HepG2 (cell line): ENCODE measurements around the gene MTMR6. TPM values are rescaled to one million over a fixed set of nuclear protein-coding genes. Genes with fewer than 3 reads are reported as not detected.

Experiments
- AKNA ChIP-seq: sonication (generic); formaldehyde crosslinking; IDR thresholded peaks from 2 replicates; pipeline ENCODE4 v1.4.0; 2020; ENCODE audit warnings: missing genetic modification reagents, borderline replicate concordance
- BCLAF1 ChIP-seq: fragments of 450-650 bp; IDR thresholded peaks from 2 replicates; pipeline ENCODE4 v1.6.1; 2017; ENCODE audit warnings: mild to moderate bottlenecking
- CHD2 ChIP-seq: IDR thresholded peaks from 2 replicates; pipeline ENCODE4 v1.6.1; 2011; ENCODE audit warnings: low read depth, low read length, improper control_type of control experiment
- HNRNPH1 ChIP-seq: fragments of 200-400 bp; formaldehyde crosslinking; optimal IDR thresholded peaks from 2 replicates; pipeline ENCODE3; 2017; ENCODE audit warnings: mild to moderate bottlenecking, low read depth, low read length
- SKI ChIP-seq: fragments of 450-650 bp; IDR thresholded peaks from one replicate; pipeline ENCODE4 v1.6.1; 2018; ENCODE audit warnings: mild to moderate bottlenecking; ENCODE audit not compliant: partially characterized antibody
- ZNF496 ChIP-seq: sonication (generic); formaldehyde crosslinking; IDR thresholded peaks from 2 replicates; pipeline ENCODE4 v1.8.1; 2023; ENCODE audit warnings: mild to moderate bottlenecking, moderate library complexity, missing genetic modification reagents; ENCODE audit not compliant: insufficient replicate concordance
- polyA plus RNA-seq, 8 experiments: library from polyadenylated mRNA; depleted of rRNA in 3 of 8; stranded (reverse) in 7 of 8; unstranded in 1 of 8; fragments of >200 nt; fragmentation: Illumina TruSeq in 4 of 8; extraction: Trizol in 4 of 8; gene quantifications; 2 replicates each; pipeline versions ENCODE4 v1.2.1 to v1.2.3, GENCODE V29; 2011 to 2016; ENCODE audit warnings: low read depth in 4 of 8, missing spikeins in 1 of 8, mixed read lengths in 1 of 8; ENCODE audit not compliant: insufficient read depth in 1 of 8
- total RNA-seq, 5 experiments: library from RNA; depleted of rRNA; stranded (reverse); fragments of >200 nt; fragmentation: Illumina TruSeq; extraction: Trizol; gene quantifications; 2 replicates each; pipeline ENCODE4 v1.2.3, GENCODE V29; 2016; ENCODE audit warnings: low read depth in 1 of 5

Gene MTMR6
- total and polyA plus RNA-seq, 2 of the 13 experiments (the other 11 are each of a cell fraction or from before 2014, with no cell fraction given): 3.4 to 7.8 TPM

- TF ChIP-seq BCLAF1 (no peak), CHD2 (no peak), SKI (no peak), HNRNPH1 (no peak), AKNA (CRISPR knock-in tag) (no peak), ZNF496 (CRISPR knock-in tag) (no peak)
- TF ChIP-seq, all 625 proteins: peak for 0
These were observed 5.4 kb downstream of the MTMR6 start (continued) for GRCh38 chr13:25281935-25282332.
